T47D (cell line): ENCODE data around the gene UBA1.

Experiments used
- DNase-seq, 2 experiments: peaks; one replicate each; pipeline versions ENCODE4 v3.0.0 to v3.0.0-alpha.2; 2011 to 2012; ENCODE audit warnings: low read depth in 1 of 2, low spot score in 1 of 2
- JUND ChIP-seq: IDR thresholded peaks from 2 replicates; pipeline ENCODE4 v1.6.1; 2012; ENCODE audit warnings: low read depth
- in situ Hi-C: cut with HindIII; loops from 2 replicates; pipeline ENCODE4 v1.10.0; 2016; ENCODE audit warnings: low sequenced_read_pairs, low pct_unique_long_range_greater_than_20kb

The UBA1 gene

DNA sequence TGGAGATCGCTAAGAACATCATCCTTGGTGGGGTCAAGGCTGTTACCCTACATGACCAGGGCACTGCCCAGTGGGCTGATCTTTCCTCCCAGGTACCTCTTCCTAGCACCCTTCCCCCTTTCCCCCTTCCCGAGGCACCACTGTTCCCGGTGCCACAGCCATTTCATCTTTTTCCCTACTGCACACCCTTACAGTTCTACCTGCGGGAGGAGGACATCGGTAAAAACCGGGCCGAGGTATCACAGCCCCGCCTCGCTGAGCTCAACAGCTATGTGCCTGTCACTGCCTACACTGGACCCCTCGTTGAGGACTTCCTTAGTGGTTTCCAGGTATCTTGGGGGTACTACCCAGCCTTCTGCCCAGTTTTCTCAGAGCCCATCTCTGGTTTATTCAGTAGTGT is 5.7 kb downstream of the UBA1 start:
- DNase-seq = no peak
- TF ChIP-seq JUND = no peak
- in situ Hi-C loops = no loop called here

- TF ChIP-seq JUND = no peak
- peak in 1 of 2 experiments; percentile 30 for DNase-seq
- in situ Hi-C loops = no loop called here
Observed at GRCh38 chrX:47200385-47201150, 6.9 kb downstream of the UBA1 start.

GRCh38 chrX:47201345-47201944 is 7.8 kb downstream of the UBA1 start:
- no peak for DNase-seq
- no peak for TF ChIP-seq JUND
- in situ Hi-C loops = no loop called here

- in situ Hi-C loops = no loop called here
- no peak for TF ChIP-seq JUND
- DNase-seq = no peak
Observed at GRCh38 chrX:47202316-47202715, 8.7 kb downstream of the UBA1 start.

DNA sequence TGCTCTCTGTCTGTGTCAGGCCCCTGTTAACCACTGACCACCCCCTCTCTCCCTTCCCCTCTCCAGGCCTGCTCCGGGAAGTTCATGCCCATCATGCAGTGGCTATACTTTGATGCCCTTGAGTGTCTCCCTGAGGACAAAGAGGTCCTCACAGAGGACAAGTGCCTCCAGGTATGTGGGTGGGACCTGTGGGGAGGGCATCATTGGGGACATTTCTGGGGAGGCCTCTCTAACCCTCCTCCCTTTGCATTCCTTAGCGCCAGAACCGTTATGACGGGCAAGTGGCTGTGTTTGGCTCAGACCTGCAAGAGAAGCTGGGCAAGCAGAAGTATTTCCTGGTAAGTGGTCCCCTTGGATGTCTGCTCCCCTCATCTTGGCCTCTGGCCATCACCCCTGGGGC is 9.2 kb downstream of the UBA1 start:
- no peak for TF ChIP-seq JUND
- no peak for DNase-seq
- in situ Hi-C loops = no loop called here

DNA sequence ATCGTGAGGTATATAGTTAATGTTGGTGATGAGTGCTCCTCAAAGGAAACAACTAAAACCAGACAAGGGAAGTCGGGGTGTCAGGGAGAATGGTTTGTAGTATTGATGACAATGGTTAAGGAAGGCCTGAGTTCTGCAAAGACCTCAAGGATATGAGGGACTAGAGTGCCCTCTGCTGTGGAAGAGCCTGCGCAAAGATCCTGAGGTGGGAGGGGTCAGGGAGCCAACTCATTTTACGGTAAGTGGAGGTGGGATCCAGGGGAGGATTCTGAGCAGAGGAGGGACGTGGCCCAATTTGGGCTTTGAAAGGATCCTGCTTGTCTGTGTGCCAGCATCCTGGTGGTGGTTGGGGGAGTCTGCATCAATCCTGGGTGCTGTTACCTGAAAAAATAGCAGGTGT is 11.3 kb downstream of the UBA1 start:
- in situ Hi-C loops = no loop called here
- TF ChIP-seq JUND = no peak
- no peak for DNase-seq

DNA sequence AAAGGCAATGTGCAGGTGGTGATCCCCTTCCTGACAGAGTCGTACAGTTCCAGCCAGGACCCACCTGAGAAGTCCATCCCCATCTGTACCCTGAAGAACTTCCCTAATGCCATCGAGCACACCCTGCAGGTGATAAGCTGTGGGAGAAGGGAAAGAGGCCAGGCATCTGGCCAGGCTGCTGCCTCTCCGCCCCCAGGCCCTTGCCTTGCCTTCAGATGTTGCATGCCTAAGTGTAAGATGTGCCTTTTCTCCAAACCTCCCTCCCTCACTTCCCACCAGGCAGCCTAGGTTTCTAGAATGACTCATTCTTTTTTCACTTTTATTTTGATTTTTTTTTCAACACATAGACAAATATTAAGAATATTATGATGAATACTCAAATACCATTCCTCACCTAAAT is 12.7 kb downstream of the UBA1 start:
- DNase-seq = no peak
- no peak for TF ChIP-seq JUND
- in situ Hi-C loops = no loop called here

DNA sequence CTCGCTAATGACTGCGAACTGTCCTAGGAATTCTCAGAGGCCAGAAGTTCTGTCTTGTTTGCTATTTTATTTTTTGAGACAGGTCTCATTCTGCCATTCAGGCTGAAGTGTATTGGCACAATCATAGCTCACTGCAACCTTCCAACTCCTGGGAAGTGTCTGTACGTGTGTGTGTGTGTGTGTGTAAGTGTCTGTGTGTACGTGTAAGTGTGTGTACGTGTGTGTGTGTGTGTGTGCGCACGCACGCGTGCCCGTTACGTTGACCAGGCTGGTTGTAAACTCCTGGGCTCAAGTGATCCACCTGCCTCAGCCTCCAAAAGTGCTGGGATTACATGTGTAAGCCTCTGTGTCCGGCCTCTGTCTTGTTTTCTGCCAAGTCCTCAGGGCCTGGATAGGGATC is 14.5 kb downstream of the UBA1 start:
- no peak for DNase-seq
- TF ChIP-seq JUND = no peak
- in situ Hi-C loops = no loop called here

GRCh38 chrX:47209508-47210238 is 16.0 kb downstream of the UBA1 start:
- in situ Hi-C loops = no loop called here
- TF ChIP-seq JUND = no peak
- no peak for DNase-seq

DNA sequence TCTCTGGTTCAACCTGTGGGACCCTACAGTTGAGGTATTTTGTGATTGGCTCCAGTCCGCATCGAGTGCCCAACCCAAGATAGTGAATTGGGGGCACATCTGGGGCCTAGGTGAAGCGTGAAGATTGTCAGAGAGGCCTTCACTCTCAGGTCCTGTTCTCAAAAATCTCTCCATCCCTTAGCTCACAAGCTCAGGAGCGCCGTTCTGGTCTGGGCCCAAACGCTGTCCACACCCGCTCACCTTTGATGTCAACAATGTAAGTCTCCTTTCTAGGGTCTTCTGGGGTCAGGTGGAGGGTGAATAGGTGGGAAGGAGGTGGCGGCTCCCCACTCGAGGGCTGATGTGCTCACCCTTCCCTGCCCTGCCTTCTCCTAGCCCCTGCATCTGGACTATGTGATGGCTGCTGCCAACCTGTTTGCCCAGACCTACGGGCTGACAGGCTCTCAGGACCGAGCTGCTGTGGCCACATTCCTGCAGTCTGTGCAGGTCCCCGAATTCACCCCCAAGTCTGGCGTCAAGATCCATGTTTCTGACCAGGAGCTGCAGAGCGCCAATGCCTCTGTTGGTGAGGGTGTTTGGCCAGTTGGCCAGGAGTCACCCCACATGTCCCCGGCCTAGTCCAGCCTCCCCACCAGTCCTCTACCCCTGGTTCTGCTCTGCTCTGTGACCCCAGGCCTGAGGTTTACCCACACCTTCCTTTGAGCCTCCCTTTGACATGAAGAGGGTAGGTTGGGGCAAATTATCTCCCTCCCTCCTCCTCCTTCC is 17.2 kb downstream of the UBA1 start:
- TF ChIP-seq JUND = no peak
- in situ Hi-C loops = no loop called here
- no peak for DNase-seq

GRCh38 chrX:47212381-47213293 is 19.0 kb downstream of the UBA1 start:
- no peak for DNase-seq
- no peak for TF ChIP-seq JUND
- in situ Hi-C loops = no loop called here
